Measurements from ENCODE around the gene ALDH1L1.

The ALDH1L1 gene

DNA sequence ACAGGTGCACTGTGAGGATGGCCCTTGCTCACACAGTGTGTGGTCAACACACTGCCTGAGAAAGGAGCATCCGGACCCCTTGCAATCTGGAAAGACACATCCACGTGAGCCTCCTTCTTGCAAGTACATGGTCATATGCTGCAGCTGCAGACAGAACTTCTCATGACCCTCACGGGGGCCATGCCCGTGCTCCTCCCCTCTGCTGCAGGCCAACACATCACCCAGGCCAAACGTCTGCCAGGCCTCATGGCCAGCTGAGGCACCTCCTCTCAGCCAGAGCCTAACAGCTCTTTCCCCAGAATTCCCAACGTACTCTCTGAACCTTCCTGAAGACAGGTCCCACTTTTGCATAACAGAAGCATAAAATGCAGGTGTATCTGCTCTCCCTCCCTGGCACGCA lies 121.7 kb downstream of the ALDH1L1 start:
- TF ChIP-seq, protein P1, sequence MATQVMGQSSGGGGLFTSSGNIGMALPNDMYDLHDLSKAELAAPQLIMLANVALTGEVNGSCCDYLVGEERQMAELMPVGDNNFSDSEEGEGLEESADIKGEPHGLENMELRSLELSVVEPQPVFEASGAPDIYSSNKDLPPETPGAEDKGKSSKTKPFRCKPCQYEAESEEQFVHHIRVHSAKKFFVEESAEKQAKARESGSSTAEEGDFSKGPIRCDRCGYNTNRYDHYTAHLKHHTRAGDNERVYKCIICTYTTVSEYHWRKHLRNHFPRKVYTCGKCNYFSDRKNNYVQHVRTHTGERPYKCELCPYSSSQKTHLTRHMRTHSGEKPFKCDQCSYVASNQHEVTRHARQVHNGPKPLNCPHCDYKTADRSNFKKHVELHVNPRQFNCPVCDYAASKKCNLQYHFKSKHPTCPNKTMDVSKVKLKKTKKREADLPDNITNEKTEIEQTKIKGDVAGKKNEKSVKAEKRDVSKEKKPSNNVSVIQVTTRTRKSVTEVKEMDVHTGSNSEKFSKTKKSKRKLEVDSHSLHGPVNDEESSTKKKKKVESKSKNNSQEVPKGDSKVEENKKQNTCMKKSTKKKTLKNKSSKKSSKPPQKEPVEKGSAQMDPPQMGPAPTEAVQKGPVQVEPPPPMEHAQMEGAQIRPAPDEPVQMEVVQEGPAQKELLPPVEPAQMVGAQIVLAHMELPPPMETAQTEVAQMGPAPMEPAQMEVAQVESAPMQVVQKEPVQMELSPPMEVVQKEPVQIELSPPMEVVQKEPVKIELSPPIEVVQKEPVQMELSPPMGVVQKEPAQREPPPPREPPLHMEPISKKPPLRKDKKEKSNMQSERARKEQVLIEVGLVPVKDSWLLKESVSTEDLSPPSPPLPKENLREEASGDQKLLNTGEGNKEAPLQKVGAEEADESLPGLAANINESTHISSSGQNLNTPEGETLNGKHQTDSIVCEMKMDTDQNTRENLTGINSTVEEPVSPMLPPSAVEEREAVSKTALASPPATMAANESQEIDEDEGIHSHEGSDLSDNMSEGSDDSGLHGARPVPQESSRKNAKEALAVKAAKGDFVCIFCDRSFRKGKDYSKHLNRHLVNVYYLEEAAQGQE (IDR thresholded peaks at IDR 0.05; ENCODE audit: insufficient read depth in 1 of 2, low read depth in 2 of 2, low read length in 2 of 2), result no peak
- TF ChIP-seq POLR2AphosphoS5 (IDR thresholded peaks at IDR 0.05; ENCODE audit: low read depth, low read length), result no peak
- no peak for TF ChIP-seq TAF1 (IDR thresholded peaks at IDR 0.05; ENCODE audit: borderline replicate concordance, insufficient read depth, low read length)
- TF ChIP-seq FOXP2 (optimal IDR thresholded peaks at IDR 0.05; ENCODE audit: borderline replicate concordance, extremely low read depth, extremely low read length, insufficient read depth), result no peak
- no peak for TF ChIP-seq SIN3A (IDR thresholded peaks at IDR 0.05; ENCODE audit: borderline replicate concordance, insufficient read depth, low read length)

DNA sequence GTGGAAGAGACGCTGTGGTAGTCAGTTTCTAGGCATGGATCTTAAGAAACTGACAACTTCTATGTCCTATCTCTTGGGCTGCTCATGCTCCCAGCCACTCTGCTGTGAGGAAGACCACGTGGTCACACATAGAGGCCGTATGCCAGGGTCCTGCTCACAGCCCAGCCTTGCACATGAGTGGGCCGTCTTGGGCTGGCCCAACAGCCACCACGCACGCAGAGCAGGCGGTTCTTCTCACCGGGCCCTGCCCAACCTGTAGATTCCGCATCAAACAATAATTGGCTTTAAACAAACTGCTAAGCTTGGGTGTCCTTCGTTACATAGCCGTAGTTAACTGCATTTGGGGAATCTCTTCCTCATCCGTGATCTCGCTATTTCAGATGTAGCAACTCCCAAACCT lies 122.5 kb downstream of the ALDH1L1 start:
- TF ChIP-seq, protein P1 (IDR thresholded peaks at IDR 0.05; ENCODE audit: insufficient read depth in 1 of 2, low read depth in 2 of 2, low read length in 2 of 2), result no peak
- no peak for TF ChIP-seq POLR2AphosphoS5 (IDR thresholded peaks at IDR 0.05; ENCODE audit: low read depth, low read length)
- no peak for TF ChIP-seq TAF1 (IDR thresholded peaks at IDR 0.05; ENCODE audit: borderline replicate concordance, insufficient read depth, low read length)
- TF ChIP-seq SIN3A (IDR thresholded peaks at IDR 0.05; ENCODE audit: borderline replicate concordance, insufficient read depth, low read length), result no peak

DNA sequence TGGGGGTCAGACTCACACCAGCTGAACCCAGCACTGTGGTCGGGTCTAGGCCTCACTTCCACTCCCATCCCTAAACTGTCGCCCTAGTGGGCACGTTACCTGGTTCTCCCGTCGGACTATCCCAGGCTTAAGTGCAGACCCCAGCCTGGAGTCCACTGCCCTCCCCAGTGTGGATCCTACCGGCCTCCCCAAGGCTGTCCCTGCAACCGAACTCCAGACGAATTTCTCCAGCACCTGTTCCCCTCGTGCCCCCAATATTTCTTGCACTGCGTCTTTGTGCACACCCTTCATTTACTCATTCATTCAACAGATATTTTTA lies 122.9 kb downstream of the ALDH1L1 start:
- TF ChIP-seq, protein P1 (IDR thresholded peaks at IDR 0.05; ENCODE audit: insufficient read depth in 1 of 2, low read depth in 2 of 2, low read length in 2 of 2), result no peak
- TF ChIP-seq POLR2AphosphoS5 (IDR thresholded peaks at IDR 0.05; ENCODE audit: low read depth, low read length) (no peak), FOXP2 (optimal IDR thresholded peaks at IDR 0.05; ENCODE audit: borderline replicate concordance, extremely low read depth, extremely low read length, insufficient read depth) (no peak), SIN3A (IDR thresholded peaks at IDR 0.05; ENCODE audit: borderline replicate concordance, insufficient read depth, low read length) (no peak), TAF1 (IDR thresholded peaks at IDR 0.05; ENCODE audit: borderline replicate concordance, insufficient read depth, low read length) (no peak)

DNA sequence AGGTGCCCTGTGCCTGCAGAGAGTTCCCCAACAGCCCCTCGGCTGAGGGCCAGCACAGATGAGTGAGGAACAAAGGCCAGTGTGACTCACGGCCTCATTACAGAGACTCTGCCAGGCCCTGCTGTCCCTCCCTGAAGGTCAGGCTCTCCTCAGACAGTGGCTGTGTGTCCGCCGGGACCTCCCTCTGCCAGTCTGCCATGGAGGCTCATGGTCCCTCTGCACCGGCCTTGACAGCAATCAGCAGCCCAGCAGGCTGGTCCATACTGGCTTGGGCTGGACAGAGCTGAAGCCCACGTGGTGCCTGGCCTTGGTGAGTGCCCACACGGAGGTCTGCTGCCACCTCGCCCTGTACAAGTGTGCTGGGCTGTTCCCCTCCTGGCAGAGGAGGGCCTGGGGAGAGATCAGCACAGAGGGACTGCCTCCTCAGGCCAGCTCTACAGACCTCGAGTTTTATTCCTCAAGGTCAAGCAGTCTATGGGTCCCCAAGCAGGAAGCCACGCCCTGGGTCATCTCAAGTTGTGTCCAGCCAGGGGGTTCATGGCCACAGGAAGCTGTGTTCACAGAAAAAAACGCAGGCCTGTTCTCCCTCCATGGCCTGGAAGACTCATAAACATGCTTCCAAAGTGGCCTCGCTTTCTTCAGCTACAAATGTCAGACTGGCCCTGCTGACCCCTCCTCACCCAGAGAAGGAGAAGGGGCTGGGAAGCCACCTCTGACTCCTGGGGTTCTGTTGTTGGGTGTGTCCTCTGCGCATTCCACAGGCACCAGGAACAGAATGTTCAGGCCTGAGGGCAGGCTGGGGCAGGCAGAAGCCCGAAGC lies 123.5 kb downstream of the ALDH1L1 start:
- TF ChIP-seq, protein P1 (IDR thresholded peaks at IDR 0.05; ENCODE audit: insufficient read depth in 1 of 2, low read depth in 2 of 2, low read length in 2 of 2), result no peak
- TF ChIP-seq SIN3A (IDR thresholded peaks at IDR 0.05; ENCODE audit: borderline replicate concordance, insufficient read depth, low read length) (no peak), FOXP2 (optimal IDR thresholded peaks at IDR 0.05; ENCODE audit: borderline replicate concordance, extremely low read depth, extremely low read length, insufficient read depth) (no peak), TAF1 (IDR thresholded peaks at IDR 0.05; ENCODE audit: borderline replicate concordance, insufficient read depth, low read length) (no peak)

All from PFSK-1 (cell line).